Tibial artery (tissue), 4 donors: ENCODE results near the gene COX20.

Experiments
- DNase-seq, 2 donors: peaks; one replicate each; pipeline ENCODE4 v3.0.0-alpha.2; 2019
- H3K27ac ChIP-seq, 2 donors: fragments of 200-600 bp; sonication (generic) in 1 of 2; 1 replicate in 1 of 2; 2 replicates in 1 of 2; pipeline ENCODE4 v1.5.1; 2018 to 2019; ENCODE audit warnings: mild to moderate bottlenecking in 1 of 2
- H3K27me3 ChIP-seq, 2 donors: fragments of 200-600 bp; sonication (generic) in 1 of 2; one replicate each; pipeline versions ENCODE4 v1.5.1 to v1.6.0; 2016 to 2019
- H3K36me3 ChIP-seq, 3 donors: fragments of 200-600 bp; sonication (generic) in 2 of 3; one replicate each; pipeline ENCODE4 v1.5.1; 2016 to 2019; ENCODE audit warnings: mild to moderate bottlenecking in 2 of 3
- H3K4me1 ChIP-seq, 4 donors: fragments of 200-600 bp; sonication (generic) in 2 of 4; 1 replicate in 3 of 4; 2 replicates in 1 of 4; pipeline ENCODE4 v1.5.1; 2016 to 2019
- H3K4me3 ChIP-seq, 2 donors: fragments of 200-600 bp; sonication (generic) in 1 of 2; 1 replicate in 1 of 2; 2 replicates in 1 of 2; pipeline ENCODE4 v1.5.1; 2018 to 2019; ENCODE audit warnings: mild to moderate bottlenecking in 2 of 2
- H3K9me3 ChIP-seq, 3 donors: fragments of 200-600 bp; sonication (generic) in 1 of 3; one replicate each; pipeline ENCODE4 v1.5.1; 2016 to 2019
- intact Hi-C: fragments of 100-400 bp; cut with DNase I; formaldehyde crosslinking; loops from one replicate; pipeline ENCODE4 v1.15.0; 2023; ENCODE audit warnings: low total_unique reads
- TF ChIP-seq, protein P1 (sequence below), 2 experiments: fragments of 200-600 bp in 1 of 2; fragments of 450-650 bp in 1 of 2; IDR thresholded peaks; one replicate each; pipeline ENCODE4 v1.5.1; 2017 to 2019; ENCODE audit warnings: antibody characterized with exemption in 2 of 2, mild to moderate bottlenecking in 1 of 2, moderate library complexity in 1 of 2

The COX20 gene

DNA sequence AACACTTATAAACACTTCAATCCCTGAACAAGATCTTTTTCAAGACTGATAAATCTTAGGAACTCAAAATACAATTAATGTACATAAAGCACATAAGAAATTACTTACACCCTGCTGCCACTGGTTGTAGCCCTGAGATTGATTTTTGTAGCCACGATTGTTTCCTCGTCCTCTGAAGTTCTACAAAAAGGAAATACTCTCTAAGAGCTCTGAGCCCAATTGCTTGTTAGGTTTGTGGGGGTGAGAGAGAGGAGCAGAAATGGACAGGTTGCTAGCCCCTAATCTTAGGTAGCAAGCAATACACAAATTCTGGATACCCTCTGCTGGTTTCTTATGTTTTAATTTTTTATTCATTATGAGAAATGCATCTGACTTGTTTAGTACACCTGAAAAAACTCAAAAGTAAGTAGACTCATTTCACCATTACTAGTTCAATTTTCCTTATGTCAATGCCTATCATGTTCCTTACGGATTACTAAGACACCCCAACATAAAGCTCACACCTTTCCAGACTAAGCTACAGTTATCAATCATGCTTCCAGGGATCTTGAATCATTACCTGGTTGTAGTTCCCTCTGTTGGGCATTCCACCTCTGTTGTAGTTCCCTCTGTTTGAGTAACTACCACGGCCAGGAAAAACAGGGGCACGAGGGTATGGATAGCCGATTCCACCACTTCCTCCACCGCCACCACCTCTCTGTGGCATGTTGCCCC lies 19.6 kb downstream of the COX20 start:
- H3K4me3 ChIP-seq, result no peak overlapping the region
- no peaks in the 10 kb centered on the region for H3K27me3 ChIP-seq
- intact Hi-C loops, result no loop called here
- no peak overlapping the region for H3K27ac ChIP-seq
- H3K4me1 ChIP-seq, result peaks cover 0 to 68% (median 27%) of the 10 kb centered on the region in 4 donors
- no peaks in the 10 kb centered on the region for H3K9me3 ChIP-seq
- TF ChIP-seq, protein P1, sequence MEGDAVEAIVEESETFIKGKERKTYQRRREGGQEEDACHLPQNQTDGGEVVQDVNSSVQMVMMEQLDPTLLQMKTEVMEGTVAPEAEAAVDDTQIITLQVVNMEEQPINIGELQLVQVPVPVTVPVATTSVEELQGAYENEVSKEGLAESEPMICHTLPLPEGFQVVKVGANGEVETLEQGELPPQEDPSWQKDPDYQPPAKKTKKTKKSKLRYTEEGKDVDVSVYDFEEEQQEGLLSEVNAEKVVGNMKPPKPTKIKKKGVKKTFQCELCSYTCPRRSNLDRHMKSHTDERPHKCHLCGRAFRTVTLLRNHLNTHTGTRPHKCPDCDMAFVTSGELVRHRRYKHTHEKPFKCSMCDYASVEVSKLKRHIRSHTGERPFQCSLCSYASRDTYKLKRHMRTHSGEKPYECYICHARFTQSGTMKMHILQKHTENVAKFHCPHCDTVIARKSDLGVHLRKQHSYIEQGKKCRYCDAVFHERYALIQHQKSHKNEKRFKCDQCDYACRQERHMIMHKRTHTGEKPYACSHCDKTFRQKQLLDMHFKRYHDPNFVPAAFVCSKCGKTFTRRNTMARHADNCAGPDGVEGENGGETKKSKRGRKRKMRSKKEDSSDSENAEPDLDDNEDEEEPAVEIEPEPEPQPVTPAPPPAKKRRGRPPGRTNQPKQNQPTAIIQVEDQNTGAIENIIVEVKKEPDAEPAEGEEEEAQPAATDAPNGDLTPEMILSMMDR (IDR thresholded peaks at IDR 0.05), result no peak
- DNase-seq, result no peak
- peaks cover 81 to 98% (median 95%) of the 10 kb centered on the region in 3 donors for H3K36me3 ChIP-seq

DNA sequence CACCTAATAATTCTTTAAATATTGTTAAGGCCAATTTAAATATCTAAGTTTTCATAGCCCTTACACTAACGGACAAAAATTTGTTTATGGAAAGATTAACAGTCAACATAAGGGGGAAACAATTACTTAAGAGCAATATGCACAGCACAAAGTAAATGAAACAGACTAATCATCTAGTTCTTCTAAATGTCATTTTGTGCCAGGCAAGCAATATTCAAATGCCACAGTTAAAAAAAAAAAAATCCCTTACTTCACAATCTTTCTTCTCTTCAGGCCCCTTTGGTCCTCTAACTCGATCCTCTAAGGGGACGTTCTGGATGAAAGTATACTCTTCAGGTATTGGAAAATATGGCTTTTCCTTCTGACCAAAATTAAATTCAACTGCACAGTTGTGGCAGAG lies 22.3 kb downstream of the COX20 start:
- H3K4me3 ChIP-seq, result no peak overlapping the region
- peak overlapping the region in 1 of 2 donors; percentile 8 for H3K27ac ChIP-seq
- no peaks in the 10 kb centered on the region for H3K9me3 ChIP-seq
- DNase-seq, result no peak
- TF ChIP-seq, protein P1 (IDR thresholded peaks at IDR 0.05), result no peak
- peaks cover 73 to 83% (median 76%) of the 10 kb centered on the region in 3 donors for H3K36me3 ChIP-seq
- no peaks in the 10 kb centered on the region for H3K27me3 ChIP-seq
- H3K4me1 ChIP-seq, result peaks cover 0 to 81% (median 43%) of the 10 kb centered on the region in 4 donors
- intact Hi-C loops, result no loop called here

DNA sequence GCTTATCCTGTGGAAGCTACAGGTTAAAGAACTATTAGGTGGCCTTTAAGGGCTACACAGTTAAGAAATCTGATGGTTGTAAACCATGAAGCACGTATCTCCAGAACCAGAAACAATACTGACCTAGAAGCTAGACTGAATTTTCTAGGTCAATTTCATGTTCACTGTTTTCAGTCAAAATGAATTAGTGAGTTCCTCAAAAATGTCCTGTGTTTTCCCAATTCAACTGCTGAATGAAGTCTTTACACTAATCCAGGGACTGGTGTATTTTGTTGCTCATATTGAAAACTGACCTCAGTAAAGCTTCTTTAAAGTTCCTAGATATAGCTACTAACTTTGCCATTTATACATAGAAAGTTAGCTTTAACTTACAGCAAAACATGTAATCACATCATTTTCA lies 22.9 kb downstream of the COX20 start:
- intact Hi-C loops, result no loop called here
- peaks cover 0 to 79% (median 43%) of the 10 kb centered on the region in 4 donors for H3K4me1 ChIP-seq
- no peaks in the 10 kb centered on the region for H3K27me3 ChIP-seq
- no peak for DNase-seq
- H3K27ac ChIP-seq, result no peak overlapping the region
- no peaks in the 10 kb centered on the region for H3K9me3 ChIP-seq
- no peak overlapping the region for H3K4me3 ChIP-seq
- H3K36me3 ChIP-seq, result peaks cover 69 to 77% (median 71%) of the 10 kb centered on the region in 3 donors
- TF ChIP-seq, protein P1 (IDR thresholded peaks at IDR 0.05), result no peak

DNA sequence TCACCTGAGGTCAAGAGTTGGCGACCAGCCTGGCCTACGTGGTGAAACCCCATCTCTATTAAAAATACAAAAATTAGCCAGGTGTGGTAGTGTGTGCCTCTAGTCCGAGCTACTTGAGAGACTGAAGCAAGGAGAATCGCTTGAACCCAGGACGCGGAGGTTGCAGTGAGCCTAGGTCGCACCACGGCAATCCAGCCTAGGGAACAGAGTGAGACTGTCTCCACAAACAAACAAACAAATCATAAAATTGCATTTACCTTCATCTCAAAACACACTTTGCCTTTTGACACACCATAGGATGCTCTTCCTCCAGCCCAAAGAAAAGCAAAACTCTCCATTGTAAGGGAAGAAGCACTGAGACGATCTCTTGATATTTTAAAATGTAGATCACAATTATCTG lies 24.6 kb downstream of the COX20 start:
- Histone ChIP-seq H3K4me1 (peaks cover 0 to 64% (median 43%) of the 10 kb centered on the region in 4 donors), H3K27ac (peak overlapping the region; percentile 21 to 100), H3K36me3 (peaks cover 54 to 60% (median 59%) of the 10 kb centered on the region in 3 donors), H3K27me3 (no peaks in the 10 kb centered on the region), H3K4me3 (peak overlapping the region in 1 of 2 donors; percentile 98), H3K9me3 (no peaks in the 10 kb centered on the region)
- TF ChIP-seq, protein P1 (IDR thresholded peaks at IDR 0.05), result no peak
- intact Hi-C loops, result loop anchor here (10.0 kb wide), 1 partner anchor 205 kb away; the partner anchor contains the start of gene DESI2
- DNase-seq, result no peak

DNA sequence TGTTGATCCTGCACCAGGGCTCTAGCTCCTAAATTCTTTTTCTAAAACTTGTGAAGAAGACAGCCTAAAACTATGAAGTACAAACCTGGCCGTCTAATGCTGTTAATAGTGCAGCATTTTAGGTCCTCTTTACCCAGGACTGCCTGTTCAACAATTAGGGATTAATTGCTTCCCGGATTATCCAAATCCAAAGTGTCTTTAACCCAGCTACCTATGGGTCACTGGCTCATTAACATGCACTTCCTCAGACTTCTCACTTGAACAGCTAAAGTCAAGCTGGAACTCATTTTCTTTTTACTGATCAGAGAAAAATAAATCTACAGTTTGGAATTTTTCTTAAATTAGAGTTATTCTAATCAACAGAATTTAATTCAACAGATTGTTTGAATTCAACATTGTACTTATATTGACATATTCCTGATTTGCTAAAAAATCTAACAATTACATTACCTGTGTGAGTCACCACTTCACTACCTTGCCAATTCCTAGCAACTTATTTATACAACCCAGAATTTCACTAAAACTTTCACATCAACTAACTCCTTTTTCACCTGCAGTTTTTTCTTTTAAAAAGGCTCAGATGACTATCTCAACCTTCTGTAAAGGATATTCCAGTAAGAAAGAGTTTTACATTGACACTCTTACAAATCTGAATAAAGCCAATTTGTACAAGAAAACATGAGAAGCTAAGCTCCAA lies 25.6 kb downstream of the COX20 start:
- peaks cover 0 to 63% (median 39%) of the 10 kb centered on the region in 4 donors for H3K4me1 ChIP-seq
- peak overlapping the region; percentile 96 to 98 for H3K4me3 ChIP-seq
- peaks cover 44 to 50% (median 50%) of the 10 kb centered on the region in 3 donors for H3K36me3 ChIP-seq
- peak overlapping the region; percentile 14 to 100 for H3K27ac ChIP-seq
- TF ChIP-seq, protein P1 (IDR thresholded peaks at IDR 0.05), result no peak
- no peaks in the 10 kb centered on the region for H3K27me3 ChIP-seq
- no peak for DNase-seq
- no peaks in the 10 kb centered on the region for H3K9me3 ChIP-seq
- intact Hi-C loops, result loop anchor here (10.0 kb wide), 1 partner anchor 206 kb away; the partner anchor contains the start of gene DESI2
